MM.1S (cell line): ENCODE measurements around the gene IRAK1BP1.
"Not testable (repeated sequence)": the region's sequence is repeated elsewhere in the genome, so short reads cannot be mapped to it uniquely, and the experiment has no call there.

ENCODE experiments used
- EZH2phosphoT487 ChIP-seq: fragments of 300-600 bp; sonication (generic); IDR thresholded peaks from 2 replicates; pipeline ENCODE4 v1.6.1; 2018; ENCODE audit warnings: antibody characterized with exemption, low read length
- TF ChIP-seq, protein P1 (sequence below): fragments of 300-600 bp; sonication (generic); IDR thresholded peaks from 2 replicates; pipeline ENCODE4 v1.5.1; 2016; ENCODE audit warnings: antibody characterized with exemption, low read length, mixed read lengths

DNA sequence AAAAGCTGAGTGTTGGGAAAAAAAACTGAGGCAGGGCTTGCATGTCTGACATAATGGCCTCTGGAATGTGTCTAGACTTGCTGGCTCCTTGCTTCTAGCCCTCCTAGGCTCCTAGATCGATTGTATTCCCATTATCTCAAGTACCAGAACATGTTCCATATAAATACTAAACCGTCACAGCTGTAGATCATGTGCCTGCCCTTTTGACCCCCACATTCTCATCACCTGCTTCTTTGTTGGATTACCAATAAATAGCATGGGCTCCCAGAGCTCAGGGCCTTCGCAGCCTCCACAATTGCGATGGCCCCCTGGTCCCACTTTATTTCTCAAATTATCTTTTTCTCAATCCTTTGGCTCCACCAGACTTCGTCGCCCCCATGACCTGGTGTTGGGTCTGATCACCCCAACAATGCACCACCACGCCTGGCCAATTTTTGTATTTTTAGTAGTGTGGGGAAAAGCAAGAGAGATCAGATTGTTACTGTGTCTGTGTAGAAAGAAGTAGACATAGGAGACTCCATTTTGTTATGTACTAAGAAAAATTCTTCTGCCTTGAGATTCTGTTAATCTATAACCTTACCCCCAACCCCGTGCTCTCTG is 8.9 kb upstream of the IRAK1BP1 start:
- TF ChIP-seq, protein P1, sequence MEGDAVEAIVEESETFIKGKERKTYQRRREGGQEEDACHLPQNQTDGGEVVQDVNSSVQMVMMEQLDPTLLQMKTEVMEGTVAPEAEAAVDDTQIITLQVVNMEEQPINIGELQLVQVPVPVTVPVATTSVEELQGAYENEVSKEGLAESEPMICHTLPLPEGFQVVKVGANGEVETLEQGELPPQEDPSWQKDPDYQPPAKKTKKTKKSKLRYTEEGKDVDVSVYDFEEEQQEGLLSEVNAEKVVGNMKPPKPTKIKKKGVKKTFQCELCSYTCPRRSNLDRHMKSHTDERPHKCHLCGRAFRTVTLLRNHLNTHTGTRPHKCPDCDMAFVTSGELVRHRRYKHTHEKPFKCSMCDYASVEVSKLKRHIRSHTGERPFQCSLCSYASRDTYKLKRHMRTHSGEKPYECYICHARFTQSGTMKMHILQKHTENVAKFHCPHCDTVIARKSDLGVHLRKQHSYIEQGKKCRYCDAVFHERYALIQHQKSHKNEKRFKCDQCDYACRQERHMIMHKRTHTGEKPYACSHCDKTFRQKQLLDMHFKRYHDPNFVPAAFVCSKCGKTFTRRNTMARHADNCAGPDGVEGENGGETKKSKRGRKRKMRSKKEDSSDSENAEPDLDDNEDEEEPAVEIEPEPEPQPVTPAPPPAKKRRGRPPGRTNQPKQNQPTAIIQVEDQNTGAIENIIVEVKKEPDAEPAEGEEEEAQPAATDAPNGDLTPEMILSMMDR = not testable (repeated sequence)
- TF ChIP-seq EZH2phosphoT487 = not testable (repeated sequence)
